T-helper 17 cell (primary cell): Measurements from ENCODE around the gene SREBF2. TPM values are rescaled to one million over a fixed set of nuclear protein-coding genes. Genes with fewer than 3 reads are reported as not detected.
"Not testable (repeated sequence)": the region's sequence is repeated elsewhere in the genome, so short reads cannot be mapped to it uniquely, and the experiment has no call there.

Experiments
- ATAC-seq: fragments of 150-1000 bp; cut with Tn5 transposase; 2 replicates; pipeline ENCODE4 v1.10.0; 2021; ENCODE audit warnings: mild to moderate bottlenecking, moderate library complexity
- DNase-seq, 3 donors: peaks; one replicate each; pipeline versions ENCODE4 v3.0.0 to v3.0.0-alpha.2; 2020 to 2021
- H3K9me3 ChIP-seq: one replicate; pipeline ENCODE4 v1.7.0; 2013; ENCODE audit warnings: low read length, mild to moderate bottlenecking; ENCODE audit not compliant: control insufficient read depth, poor library complexity, severe bottlenecking
- H3K27ac Mint-ChIP-seq: one replicate; pipeline ENCODE4 v1.8.0; 2022; ENCODE audit warnings: mild to moderate bottlenecking, moderate library complexity, mixed read lengths
- H3K27me3 Mint-ChIP-seq: one replicate; pipeline ENCODE4 v1.8.0; 2022; ENCODE audit warnings: mixed read lengths
- H3K36me3 Mint-ChIP-seq: one replicate; pipeline ENCODE4 v1.8.0; 2022; ENCODE audit warnings: low read depth, mixed read lengths
- H3K4me1 Mint-ChIP-seq: one replicate; pipeline ENCODE4 v1.8.0; 2022; ENCODE audit warnings: mild to moderate bottlenecking, mixed read lengths
- H3K4me3 Mint-ChIP-seq: one replicate; pipeline ENCODE4 v1.8.0; 2022; ENCODE audit warnings: mild to moderate bottlenecking, moderate library complexity, mixed read lengths
- total RNA-seq, 4 donors: library from RNA in 2 of 4; stranded (reverse) in 2 of 4; gene quantifications; one replicate each; pipeline ENCODE4 v1.2.3 and lab custom pipeline; 2022 to 2026

Gene SREBF2
- total RNA-seq, 2 donors from 2014 or later: 102 to 106 TPM

- H3K27me3 Mint-ChIP-seq: no peaks in the 10 kb centered on the region
- peak overlapping the region; percentile 60 for H3K4me3 Mint-ChIP-seq
- H3K36me3 Mint-ChIP-seq: no peaks in the 10 kb centered on the region
- no peaks in the 10 kb centered on the region for H3K9me3 ChIP-seq
- H3K4me1 Mint-ChIP-seq: peaks cover 41% of the 10 kb centered on the region
- peak in 2 of 3 donors; percentile 8 to 13 for DNase-seq
- peak overlapping the region; percentile 93 for H3K27ac Mint-ChIP-seq
- peak; percentile 66 for ATAC-seq
These were observed 29.2 kb downstream of the SREBF2 start for GRCh38 chr22:41862160-41862529.

- no peaks in the 10 kb centered on the region for H3K27me3 Mint-ChIP-seq
- no peaks in the 10 kb centered on the region for H3K36me3 Mint-ChIP-seq
- DNase-seq (no peak), ATAC-seq (peak; percentile 53)
- H3K27ac Mint-ChIP-seq: peak overlapping the region; percentile 93
- no peaks in the 10 kb centered on the region for H3K9me3 ChIP-seq
- H3K4me1 Mint-ChIP-seq: peaks cover 36% of the 10 kb centered on the region
- peak overlapping the region; percentile 60 for H3K4me3 Mint-ChIP-seq
These were observed 29.8 kb downstream of the SREBF2 start for GRCh38 chr22:41862530-41863266.

GRCh38 chr22:41863472-41863871, 30.6 kb downstream of the SREBF2 start:
- Mint-ChIP-seq H3K27me3 (no peaks in the 10 kb centered on the region), H3K4me1 (peaks cover 31% of the 10 kb centered on the region), H3K4me3 (peak overlapping the region; percentile 60), H3K36me3 (no peaks in the 10 kb centered on the region), H3K27ac (peak overlapping the region; percentile 93)
- ATAC-seq: no peak
- DNase-seq: no peak
- no peaks in the 10 kb centered on the region for H3K9me3 ChIP-seq

GRCh38 chr22:41868556-41868955, 35.7 kb downstream of the SREBF2 start:
- H3K27me3 Mint-ChIP-seq: no peaks in the 10 kb centered on the region
- no peak overlapping the region for H3K27ac Mint-ChIP-seq

GRCh38 chr22:41870081-41870480, 37.2 kb downstream of the SREBF2 start:
- H3K4me1 Mint-ChIP-seq: peaks cover 11% of the 10 kb centered on the region
- not testable (repeated sequence) for H3K36me3 Mint-ChIP-seq, ATAC-seq, H3K9me3 ChIP-seq, H3K4me3 Mint-ChIP-seq, H3K27me3 Mint-ChIP-seq, H3K27ac Mint-ChIP-seq, DNase-seq

More at GRCh38 chr22:41868556-41868955, 35.7 kb downstream of the SREBF2 start:
- no peak for DNase-seq
- H3K4me1 Mint-ChIP-seq: peaks cover 10% of the 10 kb centered on the region
- H3K36me3 Mint-ChIP-seq: no peaks in the 10 kb centered on the region
- no peak overlapping the region for H3K4me3 Mint-ChIP-seq
- H3K9me3 ChIP-seq: no peaks in the 10 kb centered on the region
- ATAC-seq: no peak

GRCh38 chr22:41870786-41871185, 37.9 kb downstream of the SREBF2 start:
- Mint-ChIP-seq H3K36me3 (no peaks in the 10 kb centered on the region), H3K27me3 (no peaks in the 10 kb centered on the region), H3K4me3 (peak overlapping the region; percentile 19), H3K27ac (no peak overlapping the region), H3K4me1 (peaks cover 8% of the 10 kb centered on the region)
- DNase-seq (no peak), ATAC-seq (no peak)
- H3K9me3 ChIP-seq: no peaks in the 10 kb centered on the region

GRCh38 chr22:41873391-41873790, 40.5 kb downstream of the SREBF2 start:
- Mint-ChIP-seq H3K27ac (peak overlapping the region; percentile 72), H3K27me3 (no peaks in the 10 kb centered on the region), H3K36me3 (peaks cover 7% of the 10 kb centered on the region), H3K4me3 (no peak overlapping the region), H3K4me1 (peaks cover 8% of the 10 kb centered on the region)
- ATAC-seq (peak; percentile 89), DNase-seq (no peak)
- H3K9me3 ChIP-seq: no peaks in the 10 kb centered on the region

- H3K27ac Mint-ChIP-seq: peak overlapping the region; percentile 72
- H3K36me3 Mint-ChIP-seq: peaks cover 9% of the 10 kb centered on the region
- H3K4me1 Mint-ChIP-seq: peaks cover 13% of the 10 kb centered on the region
These were observed 41.2 kb downstream of the SREBF2 start for GRCh38 chr22:41874090-41874489.

GRCh38 chr22:41875531-41876270, 42.8 kb downstream of the SREBF2 start:
- DNase-seq: no peak
- Mint-ChIP-seq H3K4me1 (peaks cover 14% of the 10 kb centered on the region), H3K36me3 (peaks cover 11% of the 10 kb centered on the region), H3K27me3 (no peaks in the 10 kb centered on the region), H3K4me3 (no peak overlapping the region), H3K27ac (peak overlapping the region; percentile 32)
- no peak for ATAC-seq
- H3K9me3 ChIP-seq: no peaks in the 10 kb centered on the region

More at GRCh38 chr22:41874090-41874489, 41.2 kb downstream of the SREBF2 start:
- no peak for ATAC-seq
- no peaks in the 10 kb centered on the region for H3K9me3 ChIP-seq
- no peak for DNase-seq
- Mint-ChIP-seq H3K27me3 (no peaks in the 10 kb centered on the region), H3K4me3 (no peak overlapping the region)

- no peaks in the 10 kb centered on the region for H3K9me3 ChIP-seq
- Mint-ChIP-seq H3K4me1 (peaks cover 14% of the 10 kb centered on the region), H3K27me3 (no peaks in the 10 kb centered on the region), H3K4me3 (no peak overlapping the region), H3K27ac (peak overlapping the region; percentile 32), H3K36me3 (peaks cover 13% of the 10 kb centered on the region)
- ATAC-seq (no peak), DNase-seq (no peak)
These were observed 43.4 kb downstream of the SREBF2 start for GRCh38 chr22:41876275-41876674.

- Mint-ChIP-seq H3K4me1 (peaks cover 14% of the 10 kb centered on the region), H3K27ac (peak overlapping the region; percentile 32), H3K4me3 (no peak overlapping the region), H3K36me3 (peaks cover 17% of the 10 kb centered on the region), H3K27me3 (no peaks in the 10 kb centered on the region)
- DNase-seq (no peak), ATAC-seq (no peak)
- H3K9me3 ChIP-seq: no peaks in the 10 kb centered on the region
These were observed 43.8 kb downstream of the SREBF2 start for GRCh38 chr22:41876675-41877074.

- Mint-ChIP-seq H3K27me3 (no peaks in the 10 kb centered on the region), H3K4me3 (no peak overlapping the region)
- no peak for ATAC-seq
These were observed 47.7 kb downstream of the SREBF2 start for GRCh38 chr22:41880653-41881052.

GRCh38 chr22:41883400-41883799, 50.5 kb downstream of the SREBF2 start:
- H3K9me3 ChIP-seq: no peaks in the 10 kb centered on the region
- no peaks in the 10 kb centered on the region for H3K27me3 Mint-ChIP-seq
- DNase-seq (no peak), ATAC-seq (no peak)
- H3K36me3 Mint-ChIP-seq: peaks cover 27% of the 10 kb centered on the region
- H3K4me1 Mint-ChIP-seq: peaks cover 10% of the 10 kb centered on the region
- H3K4me3 Mint-ChIP-seq: no peak overlapping the region
- no peak overlapping the region for H3K27ac Mint-ChIP-seq

More at GRCh38 chr22:41880653-41881052, 47.7 kb downstream of the SREBF2 start:
- DNase-seq: no peak
- no peaks in the 10 kb centered on the region for H3K9me3 ChIP-seq
- Mint-ChIP-seq H3K27ac (peak overlapping the region; percentile 78), H3K36me3 (peaks cover 29% of the 10 kb centered on the region), H3K4me1 (peaks cover 8% of the 10 kb centered on the region)
